SK-N-SH treated with all-trans-retinoic acid at 6 μM for 48 hours (cell line): ENCODE measurements around the gene RNF126.

Source experiments
- ATAC-seq: fragments of 200-7000 bp; cut with Tn5 transposase; 3 replicates; pipeline ENCODE4 v1.9.1; 2020; ENCODE audit warnings: mild to moderate bottlenecking, moderate library complexity
- ARNTL ChIP-seq: fragments of 450-650 bp; formaldehyde crosslinking; IDR thresholded peaks from 2 replicates; pipeline ENCODE4 v1.5.0; 2020; ENCODE audit warnings: low read depth, mild to moderate bottlenecking, moderate library complexity, borderline replicate concordance
- BACH2 ChIP-seq: fragments of 250-450 bp; sonication (Bioruptor Pico); IDR thresholded peaks from 2 replicates; pipeline ENCODE4 v1.9.0; 2021; ENCODE audit warnings: mild to moderate bottlenecking, borderline replicate concordance
- CREB5 ChIP-seq: fragments of 250-450 bp; sonication (Bioruptor Pico); IDR thresholded peaks from 2 replicates; pipeline ENCODE4 v1.5.1; 2020; ENCODE audit warnings: low read depth, mild to moderate bottlenecking, moderate library complexity
- CSDC2 ChIP-seq: fragments of 250-450 bp; sonication (Bioruptor Pico); IDR thresholded peaks from 2 replicates; pipeline ENCODE4 v1.5.0; 2020; ENCODE audit warnings: mild to moderate bottlenecking, moderate library complexity
- CSRNP3 ChIP-seq: fragments of 250-450 bp; sonication (Bioruptor Pico); IDR thresholded peaks from 2 replicates; pipeline ENCODE4 v1.5.1; 2021; ENCODE audit warnings: mild to moderate bottlenecking, moderate library complexity
- ESRRG ChIP-seq: fragments of 250-450 bp; sonication (Bioruptor Pico); IDR thresholded peaks from 2 replicates; pipeline ENCODE4 v1.6.1; 2021; ENCODE audit warnings: mild to moderate bottlenecking
- GLIS3 ChIP-seq: fragments of 250-450 bp; sonication (Bioruptor Pico); IDR thresholded peaks from 2 replicates; pipeline ENCODE4 v1.5.0; 2020; ENCODE audit warnings: mild to moderate bottlenecking, moderate library complexity
- ISL1 ChIP-seq: fragments of 250-450 bp; sonication (Bioruptor Pico); IDR thresholded peaks from 2 replicates; pipeline ENCODE4 v2.1.2; 2022; ENCODE audit warnings: mild to moderate bottlenecking, moderate library complexity
- OSR1 ChIP-seq: fragments of 250-450 bp; sonication (Bioruptor Pico); IDR thresholded peaks from 2 replicates; pipeline ENCODE4 v1.8.0; 2022; ENCODE audit warnings: moderate library complexity, mild to moderate bottlenecking, inconsistent platforms
- PPARA ChIP-seq: fragments of 250-450 bp; sonication (Bioruptor Pico); IDR thresholded peaks from 2 replicates; pipeline ENCODE4 v1.5.0; 2020; ENCODE audit warnings: mild to moderate bottlenecking, borderline replicate concordance
- RARB ChIP-seq: fragments of 250-450 bp; sonication (Bioruptor Pico); IDR thresholded peaks from 2 replicates; pipeline ENCODE4 v1.8.0; 2021; ENCODE audit warnings: mild to moderate bottlenecking, moderate library complexity
- SNAI2 ChIP-seq: fragments of 250-450 bp; sonication (Bioruptor Pico); IDR thresholded peaks from 2 replicates; pipeline ENCODE4 v1.5.0; 2020; ENCODE audit warnings: mild to moderate bottlenecking, moderate library complexity
- TCF4 ChIP-seq: fragments of 250-450 bp; sonication (Bioruptor Pico); IDR thresholded peaks from 2 replicates; pipeline ENCODE4 v1.8.0; 2021; ENCODE audit warnings: mild to moderate bottlenecking, moderate library complexity, borderline replicate concordance
- TOX ChIP-seq: fragments of 250-450 bp; sonication (Bioruptor Pico); IDR thresholded peaks from 2 replicates; pipeline ENCODE4 v1.8.0; 2021; ENCODE audit warnings: mild to moderate bottlenecking, moderate library complexity, borderline replicate concordance
- ZC3H10 ChIP-seq: fragments of 250-450 bp; sonication (Bioruptor Pico); IDR thresholded peaks from 2 replicates; pipeline ENCODE4 v1.5.1; 2021; ENCODE audit warnings: mild to moderate bottlenecking, moderate library complexity
- ZFP3 ChIP-seq: fragments of 250-450 bp; sonication (Bioruptor Pico); IDR thresholded peaks from 2 replicates; pipeline ENCODE4 v1.5.0; 2020; ENCODE audit warnings: mild to moderate bottlenecking, moderate library complexity
- ZFP30 ChIP-seq: fragments of 450-650 bp; formaldehyde crosslinking; IDR thresholded peaks from 2 replicates; pipeline ENCODE4 v1.5.0; 2022; ENCODE audit warnings: mild to moderate bottlenecking, moderate library complexity
- ZNF565 ChIP-seq: fragments of 450-650 bp; formaldehyde crosslinking; conservative IDR thresholded peaks from 2 replicates; pipeline ENCODE4 v1.5.0; 2020; ENCODE audit warnings: low read depth, mild to moderate bottlenecking, moderate library complexity
- ZNF70 ChIP-seq: fragments of 450-650 bp; formaldehyde crosslinking; IDR thresholded peaks from 2 replicates; pipeline ENCODE4 v1.5.0; 2020; ENCODE audit warnings: mild to moderate bottlenecking, moderate library complexity
- ZNF8 ChIP-seq: fragments of 450-650 bp; formaldehyde crosslinking; IDR thresholded peaks from 2 replicates; pipeline ENCODE4 v1.5.0; 2020; ENCODE audit warnings: mild to moderate bottlenecking, moderate library complexity
- TF ChIP-seq, protein P1 (sequence below): fragments of 250-450 bp; sonication (Bioruptor Pico); IDR thresholded peaks from 2 replicates; pipeline ENCODE4 v1.8.0; 2021; ENCODE audit warnings: low read depth, mild to moderate bottlenecking, moderate library complexity, borderline replicate concordance
- TF ChIP-seq, protein P2 (sequence below): fragments of 250-450 bp; sonication (Bioruptor Pico); IDR thresholded peaks from 2 replicates; pipeline ENCODE4 v1.8.0; 2020; ENCODE audit warnings: mild to moderate bottlenecking, moderate library complexity, borderline replicate concordance

Gene RNF126

DNA sequence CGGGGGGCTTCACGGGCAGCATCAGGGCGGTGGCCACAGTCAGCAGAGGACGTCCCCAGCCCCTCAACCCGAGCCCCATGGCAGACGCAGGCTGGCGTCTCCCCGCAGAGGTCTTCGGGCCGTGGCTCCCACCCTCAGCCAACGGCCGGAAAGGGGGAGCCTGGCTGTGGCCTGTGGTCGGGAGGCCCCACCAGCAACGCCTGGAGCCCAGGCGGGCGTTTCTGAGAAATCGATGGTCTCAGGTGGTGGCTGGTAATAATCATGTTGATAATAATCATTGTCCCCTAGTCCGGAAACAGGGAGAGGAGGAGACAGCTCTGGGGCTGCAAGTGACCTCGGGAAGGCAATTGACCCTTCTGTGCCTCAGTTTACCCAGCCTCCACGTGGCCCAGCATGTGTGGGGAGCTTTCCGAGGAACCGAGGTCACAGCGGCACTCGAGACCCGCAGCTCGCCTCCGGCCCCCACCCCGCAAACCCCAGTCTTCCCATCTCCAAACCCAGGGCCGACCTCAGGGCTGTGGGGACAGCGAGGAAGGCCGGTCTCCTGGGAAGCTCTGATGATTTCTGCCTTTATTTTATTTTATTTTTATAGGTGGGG is 32.4 kb upstream of the RNF126 start, which contains the start of gene PRSS57:
PRSS57 (minus strand) TSS at position 101 of the 598 bp plus-strand sequence; CDS start at position 79, 22 bp downstream.
- ATAC-seq = no peak
- TF ChIP-seq TOX (CRISPR knock-in tag) (no peak), PPARA (CRISPR knock-in tag) (no peak), CREB5 (CRISPR knock-in tag) (no peak), ZNF70 (no peak), BACH2 (CRISPR knock-in tag) (no peak), ZFP30 (CRISPR knock-in tag) (no peak), RARB (no peak), ZC3H10 (CRISPR knock-in tag) (no peak), ESRRG (CRISPR knock-in tag) (no peak), ISL1 (CRISPR knock-in tag) (no peak), ZNF565 (CRISPR knock-in tag) (no peak)
- TF ChIP-seq, protein P1, sequence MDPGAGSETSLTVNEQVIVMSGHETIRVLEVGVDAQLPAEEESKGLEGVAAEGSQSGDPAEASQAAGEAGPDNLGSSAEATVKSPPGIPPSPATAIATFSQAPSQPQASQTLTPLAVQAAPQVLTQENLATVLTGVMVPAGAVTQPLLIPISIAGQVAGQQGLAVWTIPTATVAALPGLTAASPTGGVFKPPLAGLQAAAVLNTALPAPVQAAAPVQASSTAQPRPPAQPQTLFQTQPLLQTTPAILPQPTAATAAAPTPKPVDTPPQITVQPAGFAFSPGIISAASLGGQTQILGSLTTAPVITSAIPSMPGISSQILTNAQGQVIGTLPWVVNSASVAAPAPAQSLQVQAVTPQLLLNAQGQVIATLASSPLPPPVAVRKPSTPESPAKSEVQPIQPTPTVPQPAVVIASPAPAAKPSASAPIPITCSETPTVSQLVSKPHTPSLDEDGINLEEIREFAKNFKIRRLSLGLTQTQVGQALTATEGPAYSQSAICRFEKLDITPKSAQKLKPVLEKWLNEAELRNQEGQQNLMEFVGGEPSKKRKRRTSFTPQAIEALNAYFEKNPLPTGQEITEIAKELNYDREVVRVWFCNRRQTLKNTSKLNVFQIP (CRISPR knock-in tag) = no peak

DNA sequence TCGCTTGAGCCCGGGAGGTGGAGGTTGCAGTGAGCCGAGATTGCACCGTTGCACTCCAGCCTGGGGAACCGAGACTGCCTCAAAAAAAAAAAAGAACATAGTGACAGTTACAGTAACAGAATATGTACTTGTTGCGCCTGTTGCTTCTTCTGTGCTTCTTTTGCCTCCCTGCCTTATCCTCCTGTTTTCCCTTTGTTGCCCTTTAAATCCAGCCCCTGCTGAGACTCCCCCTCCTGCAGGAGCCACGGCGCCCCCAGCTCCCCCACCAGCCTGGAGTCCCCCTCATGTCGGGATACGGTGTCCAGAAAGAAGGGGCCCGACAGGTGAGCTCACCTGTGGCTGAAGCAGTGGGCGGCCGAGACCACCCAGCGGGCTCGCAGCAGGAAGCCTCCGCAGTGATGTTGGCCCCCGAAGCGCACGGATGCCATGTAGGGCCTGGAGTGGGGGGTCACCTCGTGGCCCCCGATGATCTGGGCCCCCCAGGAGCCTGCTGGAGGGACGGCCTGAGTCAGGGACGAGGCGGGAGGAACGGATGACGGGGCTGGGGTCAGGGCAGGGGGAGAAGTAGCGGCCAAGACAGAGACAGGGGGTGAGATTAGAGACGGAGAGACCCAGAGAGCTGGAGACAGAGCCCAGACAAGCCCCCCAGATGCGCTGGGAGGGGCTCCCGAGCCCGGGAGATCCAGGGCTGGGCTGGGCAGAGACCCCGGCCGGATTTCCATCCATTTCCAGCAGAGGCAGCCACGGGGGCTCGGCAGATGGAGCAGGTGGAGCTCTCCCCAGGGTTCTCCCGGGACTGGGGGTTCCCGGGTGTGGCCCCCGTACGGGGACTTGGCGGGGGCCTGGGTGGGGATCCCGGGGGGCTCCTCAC is 31.7 kb upstream of the RNF126 start:
- ATAC-seq = no peak

DNA sequence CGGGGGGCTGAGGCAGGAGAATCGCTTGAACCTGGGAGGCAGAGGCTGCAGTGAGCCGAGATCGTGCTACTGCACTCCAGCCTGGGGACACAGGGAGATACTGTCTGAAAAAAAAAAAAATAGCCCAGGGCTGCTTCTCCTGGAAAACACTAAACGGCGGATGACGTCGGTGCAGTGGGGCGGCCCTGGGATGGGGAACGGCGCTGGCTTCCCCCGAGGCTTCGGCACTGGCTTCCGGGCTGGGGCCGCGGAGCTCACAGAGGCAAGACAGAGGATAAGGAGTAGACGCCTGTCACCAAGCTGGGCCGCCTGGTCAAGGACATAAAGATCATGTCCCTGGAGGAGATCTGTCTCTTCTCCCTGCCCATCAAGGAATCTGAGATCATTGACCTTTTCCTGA is 27.2 kb upstream of the RNF126 start:
- TF ChIP-seq ZNF8 (no peak), ZFP3 (CRISPR knock-in tag) (no peak), ISL1 (CRISPR knock-in tag) (no peak), TCF4 (CRISPR knock-in tag) (no peak), RARB (no peak), CSDC2 (CRISPR knock-in tag) (no peak), TOX (CRISPR knock-in tag) (no peak), ESRRG (CRISPR knock-in tag) (no peak), BACH2 (CRISPR knock-in tag) (no peak), ARNTL (CRISPR knock-in tag) (no peak), CSRNP3 (CRISPR knock-in tag) (no peak), GLIS3 (CRISPR knock-in tag) (no peak), ZFP30 (CRISPR knock-in tag) (no peak), ZNF70 (no peak), PPARA (CRISPR knock-in tag) (no peak), OSR1 (CRISPR knock-in tag) (no peak), ZC3H10 (CRISPR knock-in tag) (no peak), CREB5 (CRISPR knock-in tag) (no peak)
- TF ChIP-seq, protein P1 (CRISPR knock-in tag) = no peak
- TF ChIP-seq, protein P2, sequence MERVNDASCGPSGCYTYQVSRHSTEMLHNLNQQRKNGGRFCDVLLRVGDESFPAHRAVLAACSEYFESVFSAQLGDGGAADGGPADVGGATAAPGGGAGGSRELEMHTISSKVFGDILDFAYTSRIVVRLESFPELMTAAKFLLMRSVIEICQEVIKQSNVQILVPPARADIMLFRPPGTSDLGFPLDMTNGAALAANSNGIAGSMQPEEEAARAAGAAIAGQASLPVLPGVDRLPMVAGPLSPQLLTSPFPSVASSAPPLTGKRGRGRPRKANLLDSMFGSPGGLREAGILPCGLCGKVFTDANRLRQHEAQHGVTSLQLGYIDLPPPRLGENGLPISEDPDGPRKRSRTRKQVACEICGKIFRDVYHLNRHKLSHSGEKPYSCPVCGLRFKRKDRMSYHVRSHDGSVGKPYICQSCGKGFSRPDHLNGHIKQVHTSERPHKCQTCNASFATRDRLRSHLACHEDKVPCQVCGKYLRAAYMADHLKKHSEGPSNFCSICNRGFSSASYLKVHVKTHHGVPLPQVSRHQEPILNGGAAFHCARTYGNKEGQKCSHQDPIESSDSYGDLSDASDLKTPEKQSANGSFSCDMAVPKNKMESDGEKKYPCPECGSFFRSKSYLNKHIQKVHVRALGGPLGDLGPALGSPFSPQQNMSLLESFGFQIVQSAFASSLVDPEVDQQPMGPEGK (CRISPR knock-in tag) = no peak
- no peak for ATAC-seq

More for the DNA sequence above, 31.7 kb upstream of the RNF126 start:
- no peak for TF ChIP-seq RARB
- no peak for TF ChIP-seq TCF4 (CRISPR knock-in tag)
- no peak for TF ChIP-seq PPARA (CRISPR knock-in tag)
- no peak for TF ChIP-seq ZNF70
- TF ChIP-seq ARNTL (CRISPR knock-in tag) = no peak
- TF ChIP-seq ZNF565 (CRISPR knock-in tag) = no peak
- TF ChIP-seq SNAI2 (CRISPR knock-in tag) = no peak
- no peak for TF ChIP-seq BACH2 (CRISPR knock-in tag)
- no peak for TF ChIP-seq ZC3H10 (CRISPR knock-in tag)
- no peak for TF ChIP-seq ZFP30 (CRISPR knock-in tag)
